ENCODE data around the gene NCKAP1. TPM values are rescaled to one million over a fixed set of nuclear protein-coding genes. Genes with fewer than 3 reads are reported as not detected.

NCKAP1 gene
- total RNA-seq, 1 experiment from 2014 or later: 162 TPM

GRCh38 chr2:183009249-183009899 lies 28.9 kb downstream of the NCKAP1 start:
- POLR2A ChIA-PET: no interaction called here
- no peaks in the 10 kb centered on the region for H3K36me3 ChIP-seq (ENCODE audit: control insufficient read depth, insufficient read depth, low read length)
- DNase-seq: no peak
- Mint-ChIP-seq H3K4me3 (ENCODE audit: unreplicated experiment) (no peak overlapping the region), H3K36me3 (ENCODE audit: insufficient read depth, unreplicated experiment) (peaks cover 21% of the 10 kb centered on the region), H3K27ac (ENCODE audit: unreplicated experiment) (no peak overlapping the region), H3K9me3 (ENCODE audit: unreplicated experiment) (no peaks in the 10 kb centered on the region), H3K4me1 (ENCODE audit: low read depth, unreplicated experiment) (peaks cover 17% of the 10 kb centered on the region), H3K27me3 (ENCODE audit: insufficient read depth, unreplicated experiment) (no peaks in the 10 kb centered on the region)
- H3K27me3 ChIP-seq (replicated peaks; ENCODE audit: control insufficient read depth, insufficient read depth, low read length): no peaks in the 10 kb centered on the region
- no peak for TF ChIP-seq CTCF (IDR thresholded peaks at IDR 0.05; ENCODE audit: insufficient read depth in 1 of 2, low read depth in 1 of 2, low read length in 1 of 2, severe bottlenecking in 1 of 2, unreplicated experiment in 1 of 2)
- intact Hi-C loops (cut with micrococcal nuclease; ENCODE audit: unreplicated experiment): no loop called here
- H3K4me3 ChIP-seq (ENCODE audit: low read depth, low read length): no peak overlapping the region
- no peaks in the 10 kb centered on the region for H3K9me3 ChIP-seq
- CTCF ChIA-PET: no interaction called here
- BruUV-seq (replicated peaks): no TSS peak
- peaks cover 13% of the 10 kb centered on the region for H3K4me1 ChIP-seq

GRCh38 chr2:183001948-183002347 lies 36.3 kb downstream of the NCKAP1 start:
- Mint-ChIP-seq H3K27me3 (ENCODE audit: insufficient read depth, unreplicated experiment) (no peaks in the 10 kb centered on the region), H3K36me3 (ENCODE audit: insufficient read depth, unreplicated experiment) (peaks cover 49% of the 10 kb centered on the region), H3K4me1 (ENCODE audit: low read depth, unreplicated experiment) (peaks cover 6% of the 10 kb centered on the region), H3K4me3 (ENCODE audit: unreplicated experiment) (no peak overlapping the region), H3K27ac (ENCODE audit: unreplicated experiment) (no peak overlapping the region), H3K9me3 (ENCODE audit: unreplicated experiment) (no peaks in the 10 kb centered on the region)
- Histone ChIP-seq H3K4me3 (ENCODE audit: low read depth, low read length) (no peak overlapping the region), H3K27me3 (replicated peaks; ENCODE audit: control insufficient read depth, insufficient read depth, low read length) (no peaks in the 10 kb centered on the region), H3K9me3 (no peaks in the 10 kb centered on the region; the same call in 1 of the 2 replicates), H3K4me1 (peaks cover 5% of the 10 kb centered on the region; the same call in 1 of the 2 replicates), H3K36me3 (ENCODE audit: control insufficient read depth, insufficient read depth, low read length) (no peaks in the 10 kb centered on the region)
- POLR2A ChIA-PET: no interaction called here
- CTCF ChIA-PET: no interaction called here
- intact Hi-C loops (cut with micrococcal nuclease; ENCODE audit: unreplicated experiment): no loop called here
- no peak for DNase-seq
- no peak for TF ChIP-seq CTCF (IDR thresholded peaks at IDR 0.05; ENCODE audit: insufficient read depth in 1 of 2, low read depth in 1 of 2, low read length in 1 of 2, severe bottlenecking in 1 of 2, unreplicated experiment in 1 of 2)
- no TSS peak for BruUV-seq (replicated peaks)

- ChIA-PET CTCF (no interaction called here), POLR2A (no interaction called here)
- Mint-ChIP-seq H3K27ac (ENCODE audit: unreplicated experiment) (no peak overlapping the region), H3K4me3 (ENCODE audit: unreplicated experiment) (no peak overlapping the region), H3K4me1 (ENCODE audit: low read depth, unreplicated experiment) (peaks cover 5% of the 10 kb centered on the region), H3K9me3 (ENCODE audit: unreplicated experiment) (no peaks in the 10 kb centered on the region), H3K36me3 (ENCODE audit: insufficient read depth, unreplicated experiment) (peaks cover 58% of the 10 kb centered on the region), H3K27me3 (ENCODE audit: insufficient read depth, unreplicated experiment) (no peaks in the 10 kb centered on the region)
- no peaks in the 10 kb centered on the region; the same call in 1 of the 2 replicates for H3K9me3 ChIP-seq
- no peak for TF ChIP-seq CTCF (IDR thresholded peaks at IDR 0.05; ENCODE audit: insufficient read depth in 1 of 2, low read depth in 1 of 2, low read length in 1 of 2, severe bottlenecking in 1 of 2, unreplicated experiment in 1 of 2)
- peaks cover 1% of the 10 kb centered on the region; the same call in 1 of the 2 replicates for H3K4me1 ChIP-seq
- no peaks in the 10 kb centered on the region for H3K27me3 ChIP-seq (replicated peaks; ENCODE audit: control insufficient read depth, insufficient read depth, low read length)
- no peak overlapping the region for H3K4me3 ChIP-seq (ENCODE audit: low read depth, low read length)
- peak; percentile 43 to 59 for DNase-seq
- BruUV-seq (replicated peaks): no TSS peak
- intact Hi-C loops (cut with micrococcal nuclease; ENCODE audit: unreplicated experiment): no loop called here
- H3K36me3 ChIP-seq (ENCODE audit: control insufficient read depth, insufficient read depth, low read length): no peaks in the 10 kb centered on the region
Measured at GRCh38 chr2:183000846-183001245, 37.4 kb downstream of the NCKAP1 start.

Measured in Caco-2 (cell line).